Rectal smooth muscle tissue (tissue), 1 donor: ENCODE results near the gene ALKBH5.

Source experiments
- H3K27ac ChIP-seq: one replicate; pipeline ENCODE4 v1.7.0; 2013; ENCODE audit warnings: low read depth, low read length, inconsistent platforms
- H3K27me3 ChIP-seq: one replicate; pipeline ENCODE4 v1.7.0; 2013; ENCODE audit warnings: low read length; ENCODE audit not compliant: control insufficient read depth, insufficient read depth
- H3K36me3 ChIP-seq: one replicate; pipeline ENCODE4 v1.7.0; 2013; ENCODE audit warnings: low read length; ENCODE audit not compliant: control insufficient read depth, insufficient read depth
- H3K4me1 ChIP-seq: one replicate; pipeline ENCODE4 v1.7.0; 2013; ENCODE audit warnings: low read length; ENCODE audit not compliant: control insufficient read depth, insufficient read depth
- H3K4me3 ChIP-seq: one replicate; pipeline ENCODE4 v1.7.0; 2013; ENCODE audit warnings: low read length
- H3K9ac ChIP-seq: one replicate; pipeline ENCODE4 v1.7.0; 2013; ENCODE audit warnings: low read length

The ALKBH5 gene

GRCh38 chr17:18145811-18146210, 37.8 kb upstream of the ALKBH5 start:
- Histone ChIP-seq H3K27ac (no peak overlapping the region), H3K27me3 (peaks cover 1% of the 10 kb centered on the region), H3K9ac (no peak overlapping the region), H3K36me3 (no peaks in the 10 kb centered on the region), H3K4me3 (no peak overlapping the region), H3K4me1 (no peaks in the 10 kb centered on the region)

GRCh38 chr17:18146259-18146658, 37.4 kb upstream of the ALKBH5 start:
- H3K4me1 ChIP-seq = no peaks in the 10 kb centered on the region
- no peak overlapping the region for H3K27ac ChIP-seq
- H3K4me3 ChIP-seq = no peak overlapping the region
- no peaks in the 10 kb centered on the region for H3K36me3 ChIP-seq
- no peak overlapping the region for H3K9ac ChIP-seq
- no peaks in the 10 kb centered on the region for H3K27me3 ChIP-seq

GRCh38 chr17:18146980-18147379, 36.6 kb upstream of the ALKBH5 start:
- H3K4me1 ChIP-seq = no peaks in the 10 kb centered on the region
- no peak overlapping the region for H3K27ac ChIP-seq
- no peak overlapping the region for H3K9ac ChIP-seq
- H3K4me3 ChIP-seq = no peak overlapping the region
- no peaks in the 10 kb centered on the region for H3K27me3 ChIP-seq
- no peaks in the 10 kb centered on the region for H3K36me3 ChIP-seq

- Histone ChIP-seq H3K9ac (no peak overlapping the region), H3K27me3 (no peaks in the 10 kb centered on the region), H3K36me3 (no peaks in the 10 kb centered on the region), H3K27ac (no peak overlapping the region), H3K4me3 (no peak overlapping the region), H3K4me1 (peaks cover 3% of the 10 kb centered on the region)
These were observed 35.0 kb upstream of the ALKBH5 start for GRCh38 chr17:18148586-18148985.

GRCh38 chr17:18151290-18151689, 32.3 kb upstream of the ALKBH5 start:
- H3K9ac ChIP-seq = no peak overlapping the region

GRCh38 chr17:18155179-18155578, 28.4 kb upstream of the ALKBH5 start:
- no peak overlapping the region for H3K27ac ChIP-seq
- peaks cover 4% of the 10 kb centered on the region for H3K4me1 ChIP-seq
- no peak overlapping the region for H3K9ac ChIP-seq
- no peaks in the 10 kb centered on the region for H3K27me3 ChIP-seq
- no peaks in the 10 kb centered on the region for H3K36me3 ChIP-seq
- no peak overlapping the region for H3K4me3 ChIP-seq

More at GRCh38 chr17:18151290-18151689, 32.3 kb upstream of the ALKBH5 start:
- Histone ChIP-seq H3K27ac (no peak overlapping the region), H3K4me3 (no peak overlapping the region), H3K4me1 (peaks cover 3% of the 10 kb centered on the region), H3K36me3 (no peaks in the 10 kb centered on the region), H3K27me3 (no peaks in the 10 kb centered on the region)

GRCh38 chr17:18156171-18156975, 27.3 kb upstream of the ALKBH5 start:
- no peaks in the 10 kb centered on the region for H3K36me3 ChIP-seq
- no peak overlapping the region for H3K4me3 ChIP-seq
- H3K27me3 ChIP-seq = no peaks in the 10 kb centered on the region
- H3K27ac ChIP-seq = no peak overlapping the region
- peaks cover 4% of the 10 kb centered on the region for H3K4me1 ChIP-seq
- no peak overlapping the region for H3K9ac ChIP-seq

GRCh38 chr17:18156976-18157280, 26.7 kb upstream of the ALKBH5 start:
- Histone ChIP-seq H3K9ac (no peak overlapping the region), H3K36me3 (no peaks in the 10 kb centered on the region), H3K4me3 (no peak overlapping the region), H3K4me1 (peaks cover 4% of the 10 kb centered on the region), H3K27ac (no peak overlapping the region), H3K27me3 (no peaks in the 10 kb centered on the region)

GRCh38 chr17:18157354-18157985, 26.2 kb upstream of the ALKBH5 start:
- Histone ChIP-seq H3K36me3 (no peaks in the 10 kb centered on the region), H3K27ac (no peak overlapping the region), H3K27me3 (no peaks in the 10 kb centered on the region), H3K9ac (no peak overlapping the region), H3K4me3 (no peak overlapping the region), H3K4me1 (peaks cover 4% of the 10 kb centered on the region)

- Histone ChIP-seq H3K36me3 (no peaks in the 10 kb centered on the region), H3K4me3 (peak overlapping the region; percentile 74), H3K9ac (no peak overlapping the region), H3K27me3 (no peaks in the 10 kb centered on the region), H3K4me1 (peaks cover 2% of the 10 kb centered on the region), H3K27ac (no peak overlapping the region)
These were observed 25.5 kb upstream of the ALKBH5 start for GRCh38 chr17:18158022-18158600.

GRCh38 chr17:18159551-18160120, 24.0 kb upstream of the ALKBH5 start:
- H3K27me3 ChIP-seq = no peaks in the 10 kb centered on the region
- peaks cover 2% of the 10 kb centered on the region for H3K4me1 ChIP-seq
- no peaks in the 10 kb centered on the region for H3K36me3 ChIP-seq
- H3K9ac ChIP-seq = no peak overlapping the region
- no peak overlapping the region for H3K4me3 ChIP-seq
- no peak overlapping the region for H3K27ac ChIP-seq

GRCh38 chr17:18160128-18160856, 23.3 kb upstream of the ALKBH5 start:
- H3K4me1 ChIP-seq = peaks cover 2% of the 10 kb centered on the region
- no peaks in the 10 kb centered on the region for H3K27me3 ChIP-seq
- no peak overlapping the region for H3K27ac ChIP-seq
- H3K36me3 ChIP-seq = no peaks in the 10 kb centered on the region
- no peak overlapping the region for H3K4me3 ChIP-seq
- no peak overlapping the region for H3K9ac ChIP-seq
